Testis (tissue), 3 donors: ENCODE data around the gene VEGFA. TPM values are rescaled to one million over a fixed set of nuclear protein-coding genes. Genes with fewer than 3 reads are reported as not detected.

Experiments used
- DNase-seq: peaks from one replicate; pipeline ENCODE4 v3.0.0-alpha.2; 2019
- H3K27ac ChIP-seq, 2 donors: fragments of 200-600 bp; sonication (generic); one replicate each; pipeline ENCODE4 v1.5.1; 2019
- H3K27me3 ChIP-seq: fragments of 200-600 bp; sonication (generic); one replicate; pipeline ENCODE4 v1.5.1; 2019
- H3K36me3 ChIP-seq: fragments of 200-600 bp; sonication (generic); one replicate; pipeline ENCODE4 v1.5.1; 2017; ENCODE audit warnings: low read depth; ENCODE audit errors: missing control alignments
- H3K4me1 ChIP-seq: fragments of 200-600 bp; sonication (generic); one replicate; pipeline ENCODE4 v1.5.1; 2019
- H3K4me3 ChIP-seq, 2 donors: fragments of 200-600 bp; sonication (generic); one replicate each; pipeline ENCODE4 v1.5.1; 2017 to 2019
- H3K9me3 ChIP-seq: fragments of 200-600 bp; sonication (generic); one replicate; pipeline ENCODE4 v1.5.1; 2017
- CTCF ChIP-seq, 3 experiments: fragments of 450-650 bp in 2 of 3; fragments of 200-600 bp in 1 of 3; sonication (generic) in 1 of 3; IDR thresholded peaks; one replicate each; pipeline ENCODE4 v1.5.1; 2016 to 2019; ENCODE audit warnings: antibody characterized with exemption in 3 of 3, mild to moderate bottlenecking in 2 of 3, moderate library complexity in 1 of 3
- POLR2A ChIP-seq: fragments of 450-650 bp; IDR thresholded peaks from one replicate; pipeline ENCODE4 v1.6.1; 2017; ENCODE audit warnings: antibody characterized with exemption, mild to moderate bottlenecking, moderate library complexity
- WGBS, 2 donors: methylation state at CpG; one replicate each; pipeline ENCODE4 v1.1.5; 2018; 5-methylcytosine and 5-hydroxymethylcytosine counted together
- intact Hi-C: fragments of 100-400 bp; cut with DNase I; formaldehyde crosslinking; loops from one replicate; pipeline ENCODE4 v1.15.1; 2023; ENCODE audit warnings: low total_unique reads
- polyA plus RNA-seq: library from polyadenylated mRNA; stranded (reverse); fragments of 350-450 nt; fragmentation: Illumina TruSeq; extraction: RNeasy Lipid Tissue Mini Kit (QIAGEN cat#74804); gene quantifications from one replicate; pipeline ENCODE4 v1.2.3, GENCODE V29; 2014; ENCODE audit warnings: low read depth, low replicate concordance; ENCODE audit not compliant: insufficient read depth
- total RNA-seq, 2 donors: library from RNA; depleted of rRNA; stranded (reverse); fragments of >200 nt; gene quantifications; one replicate each; pipeline ENCODE4 v1.2.3, GENCODE V29; 2016

The VEGFA gene
- total and polyA plus RNA-seq, 3 donors from 2014 or later, result 6.1 to 15.2 (median 14.9) TPM

GRCh38 chr6:43820486-43820885, 50.5 kb downstream of the VEGFA start:
- no peaks in the 10 kb centered on the region for H3K4me1 ChIP-seq
- H3K36me3 ChIP-seq, result no peaks in the 10 kb centered on the region
- no peak overlapping the region for H3K27ac ChIP-seq
- H3K4me3 ChIP-seq, result no peak overlapping the region
- no peaks in the 10 kb centered on the region for H3K27me3 ChIP-seq
- no peak for DNase-seq
- WGBS, 2 donors, result 93% methylated on average over 6 of the region's 6 CpGs
- TF ChIP-seq CTCF (IDR thresholded peaks at IDR 0.05) (no peak), POLR2A (no peak)
- intact Hi-C loops, result no loop called here
- no peaks in the 10 kb centered on the region for H3K9me3 ChIP-seq

DNA sequence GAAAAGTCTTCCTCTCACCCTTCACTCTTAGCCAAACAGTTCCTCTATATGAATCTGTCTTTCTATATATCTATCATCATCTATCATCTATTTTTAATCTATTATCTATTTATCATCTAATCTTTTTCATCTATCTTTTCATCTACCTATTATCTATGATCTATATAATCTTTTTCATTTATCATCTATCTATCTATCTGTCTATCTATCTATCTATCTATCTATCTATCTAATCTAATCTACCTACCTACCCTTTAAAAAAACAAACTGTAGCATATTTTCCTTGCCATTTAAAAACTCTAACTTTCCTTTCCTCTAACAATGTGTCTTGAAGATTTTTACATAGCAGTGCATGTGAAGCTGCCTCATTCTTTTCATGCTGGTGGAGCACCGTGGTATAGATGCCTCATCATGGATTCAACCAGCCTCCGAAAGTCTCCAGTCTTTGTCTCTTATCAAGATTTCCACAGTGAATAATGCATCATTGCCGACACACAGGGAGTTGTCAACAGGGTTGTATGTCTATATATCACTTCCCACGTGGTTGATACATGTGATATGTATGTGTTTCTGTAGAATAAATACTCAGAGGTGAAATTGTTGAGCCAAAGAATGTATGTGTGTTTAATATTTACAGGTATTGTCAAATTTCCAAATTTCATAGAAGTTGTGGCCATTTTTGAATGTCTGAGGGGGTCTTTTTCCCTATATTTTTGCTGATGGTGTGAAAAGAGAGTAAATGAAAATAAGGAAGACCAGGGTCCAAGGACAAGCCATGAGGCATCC, 51.3 kb downstream of the VEGFA start:
- Histone ChIP-seq H3K27me3 (no peaks in the 10 kb centered on the region), H3K4me3 (no peak overlapping the region), H3K4me1 (no peaks in the 10 kb centered on the region), H3K9me3 (no peaks in the 10 kb centered on the region), H3K27ac (no peak overlapping the region), H3K36me3 (no peaks in the 10 kb centered on the region)
- DNase-seq, result no peak
- WGBS, 2 donors, result 76 to 78% methylated on average over 4 of the region's 4 CpGs
- no peak for TF ChIP-seq POLR2A
- TF ChIP-seq CTCF (IDR thresholded peaks at IDR 0.05), result no peak
- intact Hi-C loops, result no loop called here

- Histone ChIP-seq H3K4me3 (no peak overlapping the region), H3K27ac (no peak overlapping the region), H3K27me3 (no peaks in the 10 kb centered on the region), H3K36me3 (no peaks in the 10 kb centered on the region), H3K9me3 (no peaks in the 10 kb centered on the region), H3K4me1 (no peaks in the 10 kb centered on the region)
- intact Hi-C loops, result no loop called here
- DNase-seq, result no peak
- WGBS, 2 donors, result 93 to 95% methylated on average over 9 of the region's 9 CpGs
- TF ChIP-seq POLR2A (no peak), CTCF (IDR thresholded peaks at IDR 0.05) (no peak)
These were observed 53.4 kb downstream of the VEGFA start for GRCh38 chr6:43823390-43823789.

GRCh38 chr6:43823879-43824702, 54.1 kb downstream of the VEGFA start:
- Histone ChIP-seq H3K27ac (no peak overlapping the region), H3K9me3 (no peaks in the 10 kb centered on the region), H3K27me3 (no peaks in the 10 kb centered on the region), H3K4me3 (no peak overlapping the region), H3K4me1 (no peaks in the 10 kb centered on the region), H3K36me3 (no peaks in the 10 kb centered on the region)
- 68 to 72% methylated on average over 9 to 11 of the region's 11 CpGs for WGBS, 2 donors
- no peak for DNase-seq
- TF ChIP-seq CTCF (IDR thresholded peaks at IDR 0.05), result no peak
- no peak for TF ChIP-seq POLR2A
- intact Hi-C loops, result no loop called here
